Jurkat, Clone E6-1 (cell line): ENCODE results near the gene CCDC152.
"Not testable (repeated sequence)": the region's sequence is repeated elsewhere in the genome, so short reads cannot be mapped to it uniquely, and the experiment has no call there.

ENCODE experiments used
- DNase-seq: peaks from one replicate; pipeline ENCODE4 v3.0.0-alpha.2; 2011; ENCODE audit warnings: low read depth, low spot score
- H3K4me3 ChIP-seq: 2 replicates; pipeline ENCODE4 v1.5.1; 2011; ENCODE audit warnings: mild to moderate bottlenecking, low read length, control low read depth, moderate library complexity

Gene CCDC152

DNA sequence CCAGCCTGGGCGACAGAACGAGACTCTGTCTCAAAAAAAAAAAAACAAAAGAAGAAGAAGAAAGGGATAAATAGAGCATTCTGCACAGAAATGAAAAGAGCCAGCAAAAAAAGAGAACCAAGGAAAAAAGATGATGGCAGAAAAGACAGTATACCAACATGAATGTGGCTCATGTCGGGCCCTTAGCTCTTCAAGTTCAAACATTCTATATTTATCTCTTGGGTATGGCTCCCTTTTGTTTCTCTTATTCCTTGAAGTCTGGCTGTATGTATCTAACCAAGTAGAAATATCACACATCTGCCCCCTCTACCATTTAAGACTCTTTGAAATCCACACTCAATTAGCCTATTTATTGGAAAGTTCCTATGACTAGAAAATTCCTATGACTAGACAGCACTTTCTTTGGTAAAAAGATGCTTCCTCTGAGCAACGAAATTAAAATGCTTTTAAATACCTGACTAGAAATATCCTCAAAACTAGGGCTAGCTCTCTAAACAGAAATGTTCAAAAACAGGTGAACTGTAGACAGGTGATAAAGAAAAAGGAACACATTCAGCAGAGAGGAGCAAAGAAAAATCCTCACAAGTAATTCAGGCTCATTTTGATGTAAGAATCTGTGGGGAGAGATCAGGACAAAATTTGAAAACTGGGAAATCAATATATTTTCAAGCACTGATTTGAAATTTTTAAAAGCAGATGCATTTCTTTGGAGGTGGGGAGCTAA lies 52.4 kb downstream of the CCDC152 start:
- H3K4me3 ChIP-seq: no peak overlapping the region
- no peak for DNase-seq

GRCh38 chr5:42810834-42811590 lies 54.4 kb downstream of the CCDC152 start:
- DNase-seq: no peak
- no peak overlapping the region for H3K4me3 ChIP-seq

GRCh38 chr5:42811591-42812446 lies 55.2 kb downstream of the CCDC152 start, which contains the start of gene SELENOP:
SELENOP (minus strand) TSS chr5:42811892; CDS start chr5:42808353, 3,539 bp downstream.
- H3K4me3 ChIP-seq: no peak within 1 kb of the TSS
- no peak for DNase-seq

GRCh38 chr5:42812620-42813019 lies 56.0 kb downstream of the CCDC152 start:
- no peak overlapping the region for H3K4me3 ChIP-seq
- DNase-seq: no peak

DNA sequence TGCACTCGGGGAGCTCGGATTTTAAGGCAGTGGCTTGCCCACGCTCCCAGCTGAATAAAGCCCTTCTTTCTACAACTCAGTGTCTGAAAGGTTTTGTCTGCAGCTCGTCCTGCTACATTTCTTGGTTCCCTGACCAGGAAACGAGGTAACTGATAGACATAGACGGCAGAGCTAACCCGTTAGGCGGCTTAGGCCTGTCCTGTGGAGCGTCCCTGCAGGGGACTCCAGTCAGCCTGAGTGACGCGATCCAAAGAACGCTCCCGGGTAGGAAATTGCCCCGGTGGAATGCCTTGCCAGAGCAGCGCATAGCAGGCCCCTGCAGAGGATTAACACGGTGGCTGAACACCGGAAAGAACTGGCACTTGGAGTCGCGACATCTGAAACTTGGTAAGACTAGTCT lies 56.9 kb downstream of the CCDC152 start:
- DNase-seq: no peak
- H3K4me3 ChIP-seq: no peak overlapping the region

DNA sequence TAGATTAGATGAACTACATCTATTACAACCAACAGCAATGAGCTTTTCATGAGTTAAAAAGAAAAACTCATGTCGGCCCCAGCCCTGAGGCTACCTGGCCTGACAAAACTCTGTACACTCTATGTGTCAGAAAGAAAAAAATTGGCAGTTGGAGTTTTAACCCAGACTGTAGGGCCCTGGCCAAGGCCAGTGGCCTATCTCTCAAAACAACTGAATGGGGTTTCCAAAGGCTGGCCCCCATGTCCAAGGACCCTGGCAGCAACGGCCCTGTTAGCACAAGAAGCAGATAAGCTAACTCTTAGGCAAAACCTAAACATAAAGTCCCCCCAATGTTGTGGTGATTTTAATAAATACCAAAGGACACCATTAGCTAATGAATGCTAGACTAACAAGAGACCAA lies 59.9 kb downstream of the CCDC152 start:
- not testable (repeated sequence) for DNase-seq, H3K4me3 ChIP-seq

GRCh38 chr5:42819745-42820144 lies 63.1 kb downstream of the CCDC152 start:
- no peak overlapping the region for H3K4me3 ChIP-seq
- no peak for DNase-seq

GRCh38 chr5:42822548-42822947 lies 65.9 kb downstream of the CCDC152 start:
- DNase-seq: no peak
- no peak overlapping the region for H3K4me3 ChIP-seq

DNA sequence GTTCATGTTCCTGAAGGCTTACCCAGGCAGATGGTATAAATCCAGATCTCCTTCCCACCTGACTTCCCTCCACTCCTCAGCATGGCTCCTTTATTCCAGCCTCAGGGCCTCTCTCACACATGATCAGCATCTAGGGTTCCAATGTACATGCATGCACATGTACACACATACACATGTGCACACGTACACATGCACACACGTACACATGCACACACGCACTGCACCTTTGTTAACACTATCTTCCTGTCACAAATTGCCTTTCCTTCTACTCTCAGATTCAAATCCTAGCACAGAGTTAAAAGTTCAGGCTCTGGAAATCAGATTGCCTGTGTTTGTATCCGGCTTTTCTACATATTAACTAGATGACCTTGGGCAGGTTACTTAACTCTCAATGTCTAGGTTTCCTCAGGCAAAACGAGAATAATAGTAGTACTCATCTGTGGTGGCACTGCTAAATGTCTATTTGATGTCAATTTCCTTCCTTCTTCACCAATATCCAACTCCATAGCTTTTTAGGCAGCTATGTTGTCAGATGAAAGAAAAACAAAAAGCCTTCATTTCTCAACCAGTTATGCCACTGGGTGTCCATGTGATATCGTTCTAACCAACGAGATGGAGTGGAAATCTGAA lies 67.8 kb downstream of the CCDC152 start:
- no peak overlapping the region for H3K4me3 ChIP-seq
- DNase-seq: no peak

DNA sequence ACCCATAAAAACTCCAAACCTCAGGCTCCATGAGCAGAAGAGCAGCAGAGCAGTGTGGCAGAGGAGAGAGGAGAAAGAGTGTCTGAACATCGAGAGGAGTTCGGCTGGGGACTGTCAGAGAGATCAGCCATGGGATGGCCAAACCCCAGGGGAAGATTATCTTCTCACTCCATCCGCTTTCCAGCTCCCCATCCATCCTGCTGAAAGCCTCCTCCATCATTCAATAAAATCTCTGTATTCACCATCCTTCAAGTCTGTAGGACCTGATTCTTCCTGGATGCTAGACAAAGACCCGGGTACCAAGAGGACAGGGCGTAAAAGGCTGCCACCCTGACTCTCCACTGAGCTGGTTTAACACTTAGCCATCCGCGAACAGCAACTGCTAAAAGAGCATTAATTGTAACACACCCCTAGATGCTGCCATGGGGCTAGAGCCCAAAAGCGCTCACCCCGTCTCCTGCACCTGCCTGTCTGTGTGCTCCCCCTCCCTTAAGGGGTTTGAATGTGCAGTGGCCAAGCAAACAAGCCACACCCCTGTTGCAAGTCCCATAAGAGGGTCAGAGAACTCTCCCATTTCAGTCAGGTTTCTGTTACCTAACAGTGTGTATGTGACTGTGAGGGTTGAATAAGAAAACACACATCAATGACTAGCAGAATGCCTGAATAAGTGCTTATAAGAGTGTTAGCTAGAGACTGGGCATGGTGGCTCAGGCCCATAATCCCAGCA lies 69.0 kb downstream of the CCDC152 start:
- DNase-seq: no peak
- no peak overlapping the region for H3K4me3 ChIP-seq

DNA sequence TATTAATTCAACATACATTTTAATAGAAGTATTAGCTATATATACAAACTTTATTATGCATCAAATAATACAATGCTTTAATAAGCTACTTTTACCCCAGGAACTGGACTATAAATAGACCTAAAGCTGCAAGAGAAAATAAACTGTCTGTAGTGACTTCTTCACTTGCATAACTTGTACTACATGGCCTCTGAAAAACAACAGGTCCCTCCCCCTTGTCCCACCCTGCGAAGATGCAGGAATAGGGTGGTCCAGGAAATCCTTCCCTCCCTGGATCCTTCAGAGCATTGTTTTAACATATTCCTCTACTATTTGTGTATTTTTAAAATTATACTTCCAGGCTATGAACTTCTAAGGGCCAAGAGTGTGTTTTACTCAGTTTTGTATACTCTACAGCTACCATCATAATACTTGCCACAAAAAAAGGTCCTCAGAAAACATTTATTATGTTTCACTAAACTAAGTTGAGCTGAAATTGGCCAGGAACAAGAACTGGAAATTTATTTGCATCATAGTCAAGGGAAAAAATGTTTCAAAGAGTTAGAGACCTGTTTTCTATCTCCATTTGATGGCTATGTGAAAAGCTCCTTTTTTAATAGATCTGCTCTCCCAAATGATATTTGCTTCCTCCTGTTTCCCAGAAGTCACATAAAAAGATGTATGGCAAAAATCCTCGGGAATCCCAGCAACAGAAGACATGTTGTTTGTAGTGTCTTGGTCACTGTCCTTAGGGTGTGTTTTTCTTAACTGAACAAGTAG lies 70.3 kb downstream of the CCDC152 start:
- no peak for DNase-seq
- H3K4me3 ChIP-seq: no peak overlapping the region

GRCh38 chr5:42828671-42829070 lies 72.1 kb downstream of the CCDC152 start:
- no peak for DNase-seq
- H3K4me3 ChIP-seq: no peak overlapping the region

GRCh38 chr5:42830924-42831323 lies 74.3 kb downstream of the CCDC152 start:
- no peak overlapping the region for H3K4me3 ChIP-seq
- no peak for DNase-seq

DNA sequence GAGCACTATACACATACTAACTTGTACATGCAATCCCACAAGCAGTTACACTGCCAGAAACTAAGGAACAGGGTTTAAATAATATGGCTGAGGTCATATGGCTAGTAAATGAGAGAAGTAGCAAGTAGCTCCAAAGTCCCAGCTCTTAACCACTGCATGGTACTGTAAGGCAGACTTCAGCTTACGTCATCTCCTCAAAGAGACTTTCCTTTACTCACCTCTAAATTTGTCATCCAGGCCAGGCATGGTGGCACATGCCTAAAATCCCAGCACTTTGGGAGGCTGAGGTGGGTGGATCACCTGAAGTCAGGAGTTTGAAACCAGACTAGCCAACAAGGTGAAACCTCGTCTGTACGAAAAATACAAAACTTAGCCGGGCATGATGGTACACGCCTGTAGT lies 75.4 kb downstream of the CCDC152 start:
- H3K4me3 ChIP-seq: no peak overlapping the region
- DNase-seq: no peak

- no peak overlapping the region for H3K4me3 ChIP-seq
- DNase-seq: no peak
Observed at GRCh38 chr5:42836070-42836769, 79.6 kb downstream of the CCDC152 start.

GRCh38 chr5:42837601-42838000 lies 81.0 kb downstream of the CCDC152 start:
- H3K4me3 ChIP-seq: no peak overlapping the region
- DNase-seq: no peak

DNA sequence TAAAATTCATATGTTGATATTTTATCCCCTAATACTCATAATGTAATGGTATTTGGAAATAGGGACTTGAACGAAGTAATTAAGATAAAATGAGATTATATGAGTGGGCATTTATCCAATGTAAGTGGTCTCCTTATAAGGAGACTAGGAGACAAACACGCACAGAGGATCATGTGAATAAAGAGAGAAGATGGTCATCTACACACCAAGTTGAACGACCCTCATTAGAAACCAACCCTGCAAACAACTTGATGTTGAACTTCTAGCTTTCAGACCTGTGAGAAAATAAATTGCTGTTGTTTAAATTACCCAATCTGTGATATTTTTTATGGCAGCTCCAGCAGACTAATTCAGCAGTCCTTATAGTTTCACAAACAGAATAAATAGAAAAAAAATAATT lies 82.6 kb downstream of the CCDC152 start:
- H3K4me3 ChIP-seq: no peak overlapping the region
- DNase-seq: no peak
